IPS DF 4.7 (cell line): ENCODE data around the gene LAMA1.
"Not testable (repeated sequence)": the region's sequence is repeated elsewhere in the genome, so short reads cannot be mapped to it uniquely, and the experiment has no call there.

Source experiments
- DNase-seq: peaks from one replicate; pipeline ENCODE4 v3.0.0-alpha.2; 2013; ENCODE audit warnings: low spot score; ENCODE audit errors: extremely low read depth

LAMA1 gene

DNA sequence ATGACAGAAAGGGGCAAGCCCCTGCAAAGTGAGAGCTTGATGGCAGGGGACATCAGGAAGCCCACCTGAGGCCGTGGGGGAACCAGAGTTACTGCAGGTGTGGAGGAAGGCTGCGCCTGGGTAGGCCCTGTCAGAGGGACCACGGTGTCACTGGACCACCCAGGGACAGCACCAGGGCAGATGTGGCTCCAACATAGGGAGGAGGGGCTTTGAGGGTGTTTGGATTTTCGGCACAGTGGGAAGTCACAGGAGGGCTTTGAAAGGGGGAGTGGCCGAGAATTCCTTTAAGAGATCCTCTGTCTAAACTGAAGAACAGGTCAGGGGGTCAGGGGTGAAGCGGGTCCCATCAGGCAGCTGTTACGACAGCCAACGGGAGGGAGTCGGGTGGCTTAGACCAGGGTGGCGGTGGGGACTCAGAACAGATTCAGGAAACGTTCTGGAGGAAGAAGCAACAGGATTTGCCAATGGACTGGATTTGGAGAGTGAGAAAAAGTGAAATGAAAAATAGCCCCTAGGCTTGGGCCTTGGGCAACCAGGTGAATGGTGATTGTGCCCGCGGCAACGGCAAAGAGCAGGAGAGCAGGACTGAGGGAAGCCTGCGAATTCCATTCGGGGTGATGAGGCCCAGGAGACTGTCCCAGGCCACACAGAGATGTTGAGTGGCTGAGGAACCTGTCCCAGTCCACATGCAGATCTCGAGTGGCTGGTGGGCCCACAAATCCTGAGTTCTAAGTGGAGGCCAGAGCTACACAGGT, 166.1 kb downstream of the LAMA1 start:
- no peak for DNase-seq

DNA sequence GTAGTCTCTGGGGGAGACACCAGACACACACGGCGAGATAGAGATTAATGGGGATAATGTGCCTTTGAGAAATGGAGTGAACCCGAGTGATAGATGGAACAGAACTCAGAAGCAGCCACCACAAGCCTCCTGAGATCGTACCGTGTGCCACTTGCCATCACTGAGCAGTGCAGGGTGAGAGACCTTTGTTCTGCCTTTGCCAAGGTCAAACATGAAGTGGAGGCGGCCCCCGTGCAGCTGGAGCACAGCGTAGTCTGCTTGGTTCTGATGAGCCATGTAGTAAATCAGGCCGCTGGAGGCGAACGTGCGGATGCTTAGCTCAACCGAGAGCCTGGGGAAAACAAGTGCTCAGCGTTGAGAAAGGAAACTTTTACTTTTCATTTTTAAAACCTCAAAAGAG, 167.0 kb downstream of the LAMA1 start:
- no peak for DNase-seq

DNA sequence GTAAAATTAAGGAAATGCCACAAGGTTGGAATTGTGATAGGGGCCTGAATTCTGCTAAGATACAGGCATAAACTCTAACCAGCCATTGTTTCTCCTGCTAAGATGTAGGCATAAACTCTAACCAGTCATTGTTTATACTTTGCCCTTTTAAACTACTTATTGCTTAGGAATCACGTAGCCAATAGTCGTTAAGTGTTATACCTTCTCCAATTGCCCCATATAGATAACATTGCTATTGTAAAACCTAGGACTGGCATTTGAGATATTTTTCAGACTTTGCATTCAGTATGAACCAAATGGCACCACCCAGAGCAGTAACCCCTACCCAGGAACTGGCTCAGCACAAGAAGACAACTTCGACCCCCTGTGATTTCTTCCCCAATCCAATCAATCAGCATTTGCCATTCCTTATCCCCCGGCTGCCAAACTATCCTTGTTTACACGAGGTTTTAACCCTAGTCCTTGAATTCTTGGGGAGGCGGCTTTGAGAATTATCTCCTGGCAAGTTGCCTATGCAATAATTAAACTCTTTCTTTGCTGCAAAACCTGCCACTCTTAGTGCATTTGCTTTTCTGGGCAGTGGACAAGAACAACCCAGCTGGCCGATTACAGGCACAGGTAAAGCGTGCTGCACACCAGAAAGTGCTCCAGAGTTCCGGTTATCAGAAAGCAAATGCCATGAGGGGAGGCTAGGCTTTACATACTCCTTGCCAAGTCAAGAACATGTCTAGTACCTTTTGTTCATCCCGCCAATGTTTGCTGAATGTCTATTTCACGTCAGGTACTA, 167.6 kb downstream of the LAMA1 start:
- DNase-seq, result no peak

- no peak for DNase-seq
These were observed 169.1 kb downstream of the LAMA1 start for GRCh38 chr18:6948281-6949055.

DNA sequence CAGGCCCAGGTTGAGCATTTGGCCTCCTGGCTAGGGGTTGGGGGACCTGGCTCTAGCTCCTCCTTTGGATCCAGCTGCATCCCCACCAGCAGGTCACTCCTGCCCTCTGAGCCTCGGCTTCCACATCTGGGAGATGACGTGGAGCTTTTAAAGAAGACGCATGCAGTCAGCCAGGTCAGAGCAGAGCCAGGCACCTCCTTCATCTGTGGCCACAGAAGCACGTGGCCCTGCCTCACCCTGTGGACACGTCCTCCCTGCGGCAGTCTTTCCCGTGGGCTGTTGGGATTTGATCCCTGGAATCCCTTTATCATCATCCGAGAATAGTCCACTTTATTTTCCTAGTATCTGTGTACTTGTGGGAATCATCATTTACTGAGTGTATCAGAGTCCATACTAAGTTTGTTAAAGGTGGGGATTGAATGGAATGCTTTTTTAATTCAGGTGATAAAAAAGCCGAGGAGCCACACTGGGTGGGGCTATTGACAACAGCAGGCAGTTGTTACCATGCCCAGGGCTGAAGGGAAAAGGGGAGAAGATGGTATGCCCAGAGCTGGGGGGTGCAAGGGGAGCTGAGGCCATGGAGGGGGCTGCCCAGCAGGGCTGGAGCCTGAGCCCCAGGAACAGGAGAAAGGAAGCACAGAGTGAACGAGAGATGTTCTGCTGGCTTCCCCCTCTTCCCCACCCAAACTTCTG, 170.1 kb downstream of the LAMA1 start:
- no peak for DNase-seq

DNA sequence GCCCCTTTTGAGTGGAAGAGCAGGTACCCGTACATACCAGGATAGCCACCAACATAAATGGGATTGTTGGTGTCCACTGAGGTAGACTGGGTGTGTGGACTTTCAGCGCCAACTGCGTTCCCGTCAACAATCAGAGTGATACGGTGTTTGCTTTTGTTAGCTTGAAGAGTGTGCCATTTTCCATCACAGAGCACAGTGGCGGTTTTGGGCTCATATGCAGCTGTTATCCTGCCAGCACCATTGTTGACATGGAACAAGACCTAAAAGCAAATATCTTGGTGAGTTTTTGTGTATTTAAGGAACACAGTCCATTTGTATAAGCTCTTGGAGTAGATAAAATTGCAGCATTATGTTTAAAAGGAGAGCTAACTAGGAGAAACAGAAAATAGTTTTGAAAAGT, 174.5 kb downstream of the LAMA1 start:
- DNase-seq, result no peak

DNA sequence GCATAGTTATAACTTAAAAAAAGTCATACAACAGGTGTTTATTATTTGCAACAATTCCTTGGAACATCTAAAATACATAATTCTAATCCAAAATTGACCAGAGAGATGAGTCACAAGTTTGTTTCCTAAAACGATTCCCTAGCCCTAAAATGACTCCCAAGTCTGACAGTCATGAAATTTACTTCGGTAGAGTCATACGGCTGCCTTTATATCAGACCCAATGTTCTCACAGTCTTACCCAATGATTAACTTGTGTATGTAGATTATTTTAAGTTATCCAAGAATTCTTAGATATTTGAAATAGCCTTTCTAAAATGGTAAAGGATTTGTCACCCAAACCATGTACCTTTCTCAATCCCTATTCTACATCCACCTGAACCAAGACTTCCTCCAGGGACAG, 174.9 kb downstream of the LAMA1 start:
- DNase-seq, result no peak

DNA sequence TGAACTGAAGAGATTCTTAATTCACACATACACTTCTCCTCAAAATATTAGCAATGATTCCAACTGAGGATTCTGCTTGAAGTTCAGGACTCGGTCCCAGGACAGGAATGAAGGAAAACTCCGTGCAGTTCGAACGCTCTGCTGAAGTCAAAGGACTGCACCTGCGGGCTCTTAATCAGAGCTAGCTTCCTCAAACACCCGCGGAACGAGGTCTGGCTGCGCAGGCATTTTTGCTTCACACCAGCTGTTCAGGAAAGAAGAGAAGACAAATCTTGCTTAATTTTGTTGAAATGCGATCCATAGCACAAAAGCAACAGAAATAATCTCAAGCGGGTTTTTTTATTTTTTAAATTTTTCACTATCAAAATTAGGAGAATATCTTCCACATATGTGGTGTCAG, 175.6 kb downstream of the LAMA1 start:
- DNase-seq, result no peak

- DNase-seq, result no peak
These were observed 177.1 kb downstream of the LAMA1 start for GRCh38 chr18:6940451-6940850.

GRCh38 chr18:6939972-6940371, 177.6 kb downstream of the LAMA1 start:
- no peak for DNase-seq

DNA sequence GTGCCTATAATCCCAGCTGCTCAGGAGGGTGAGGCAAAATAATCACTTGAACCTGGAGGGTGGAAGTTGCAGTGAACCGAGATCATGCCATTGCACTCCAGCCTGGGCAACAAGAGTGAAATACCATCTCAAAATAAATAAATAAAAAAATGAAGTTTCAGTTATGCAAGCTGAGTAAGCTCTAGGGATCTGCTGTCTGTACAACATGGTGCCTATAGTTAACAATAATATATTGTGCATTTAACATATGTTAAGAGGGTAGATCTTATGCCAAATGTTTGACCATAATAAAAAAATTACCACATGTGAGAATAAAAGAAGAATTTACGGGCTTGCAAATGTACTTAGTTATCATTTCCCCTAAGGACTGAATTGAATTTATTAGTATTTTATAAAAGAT, 179.2 kb downstream of the LAMA1 start:
- not testable (repeated sequence) for DNase-seq

DNA sequence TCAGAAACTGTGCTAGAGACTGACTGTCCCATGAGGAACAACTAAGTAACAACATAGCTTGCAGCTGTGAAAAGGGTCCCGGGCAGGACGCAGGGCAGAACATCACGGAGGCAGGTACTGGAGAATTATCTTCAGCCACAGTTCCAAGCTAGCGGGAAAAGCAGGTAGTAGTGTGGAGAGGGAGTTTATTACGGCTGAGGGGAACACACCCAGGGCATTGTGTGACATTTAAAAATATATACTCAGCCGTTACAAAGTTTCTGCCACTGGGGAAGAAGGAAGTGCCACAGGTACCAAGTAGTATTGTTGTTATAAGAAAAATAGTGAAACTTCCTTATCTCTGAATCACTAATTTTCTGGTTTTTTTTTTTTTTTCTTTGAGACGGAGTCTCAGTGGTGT, 179.6 kb downstream of the LAMA1 start:
- no peak for DNase-seq

GRCh38 chr18:6934859-6935258, 182.7 kb downstream of the LAMA1 start:
- no peak for DNase-seq

DNA sequence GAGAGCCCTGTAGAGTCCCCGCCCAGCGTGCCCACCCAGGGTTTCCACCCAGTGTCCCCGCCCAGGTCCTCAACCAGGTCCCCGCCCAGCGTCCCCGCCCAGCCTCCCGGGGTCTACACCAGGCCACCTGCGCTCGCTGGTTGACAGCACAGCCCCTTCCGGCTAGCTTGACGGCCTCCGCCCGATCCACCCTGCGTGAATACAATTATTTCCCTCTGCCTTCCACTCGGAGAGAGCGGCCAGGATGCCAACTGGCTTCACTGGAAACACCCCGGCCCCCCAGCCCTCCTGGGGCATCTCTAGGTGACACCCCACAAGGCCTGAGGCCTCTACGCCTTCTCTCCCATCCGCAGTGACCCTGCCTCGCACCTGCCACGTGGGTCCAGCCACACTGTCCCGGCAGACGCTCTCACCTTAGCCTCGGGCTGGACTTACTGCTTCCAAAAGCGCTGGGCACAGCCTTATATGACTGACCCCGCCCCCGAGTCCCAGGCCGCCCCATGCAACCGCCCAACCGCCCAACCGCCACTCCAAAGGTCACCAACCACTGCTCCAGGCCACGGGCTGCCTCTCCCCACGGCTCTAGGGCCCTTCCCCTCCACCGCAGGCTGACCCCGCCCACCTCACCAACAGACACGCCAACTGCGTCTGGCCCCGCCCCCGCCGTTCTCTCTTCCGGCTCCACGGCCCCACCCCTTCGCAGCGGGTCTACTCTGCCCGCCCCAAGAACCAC, 188.1 kb downstream of the LAMA1 start:
- no peak for DNase-seq

DNA sequence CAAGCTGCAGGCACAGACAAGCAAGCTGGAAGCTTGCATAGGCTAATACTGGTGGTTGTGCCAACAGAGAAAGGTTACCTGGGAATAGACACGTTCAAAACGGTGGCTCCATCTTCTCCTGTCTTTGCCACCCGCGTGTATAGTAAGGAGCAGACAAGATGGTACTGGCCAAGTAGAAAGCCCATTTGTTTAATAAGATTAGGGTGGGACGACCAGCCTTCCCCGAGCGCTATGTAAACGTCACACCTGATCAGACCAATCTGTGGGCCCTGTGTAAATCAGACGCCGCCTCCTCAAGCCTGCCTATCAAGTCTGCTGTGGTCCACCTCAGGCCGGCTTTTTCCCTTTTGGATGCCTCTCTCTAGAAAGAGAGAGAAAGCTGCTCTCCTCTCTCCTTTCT, 189.2 kb downstream of the LAMA1 start:
- DNase-seq, result no peak

- DNase-seq, result no peak
These were observed 190.4 kb downstream of the LAMA1 start for GRCh38 chr18:6927153-6927552.

- DNase-seq, result no peak
These were observed 194.4 kb downstream of the LAMA1 start for GRCh38 chr18:6923220-6923619.

DNA sequence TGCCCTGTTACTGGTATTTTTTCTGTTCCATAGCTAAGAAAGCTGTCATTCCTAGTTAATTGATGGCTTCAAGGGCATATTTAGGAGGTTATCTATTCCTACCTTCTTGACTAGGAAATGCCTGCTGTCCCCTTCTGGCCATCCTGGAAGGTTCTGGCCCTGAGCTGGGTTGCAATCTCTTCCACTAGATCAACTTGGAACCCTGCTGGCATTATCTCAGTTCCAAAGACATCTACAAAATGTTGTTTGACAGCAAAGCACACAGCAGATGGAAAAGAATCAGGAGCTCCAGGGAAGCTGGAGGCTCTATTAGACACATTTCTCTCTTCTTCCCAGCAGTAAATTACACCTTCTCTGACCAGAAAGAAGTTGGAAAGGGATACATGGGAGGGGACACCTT, 196.0 kb downstream of the LAMA1 start:
- no peak for DNase-seq

DNA sequence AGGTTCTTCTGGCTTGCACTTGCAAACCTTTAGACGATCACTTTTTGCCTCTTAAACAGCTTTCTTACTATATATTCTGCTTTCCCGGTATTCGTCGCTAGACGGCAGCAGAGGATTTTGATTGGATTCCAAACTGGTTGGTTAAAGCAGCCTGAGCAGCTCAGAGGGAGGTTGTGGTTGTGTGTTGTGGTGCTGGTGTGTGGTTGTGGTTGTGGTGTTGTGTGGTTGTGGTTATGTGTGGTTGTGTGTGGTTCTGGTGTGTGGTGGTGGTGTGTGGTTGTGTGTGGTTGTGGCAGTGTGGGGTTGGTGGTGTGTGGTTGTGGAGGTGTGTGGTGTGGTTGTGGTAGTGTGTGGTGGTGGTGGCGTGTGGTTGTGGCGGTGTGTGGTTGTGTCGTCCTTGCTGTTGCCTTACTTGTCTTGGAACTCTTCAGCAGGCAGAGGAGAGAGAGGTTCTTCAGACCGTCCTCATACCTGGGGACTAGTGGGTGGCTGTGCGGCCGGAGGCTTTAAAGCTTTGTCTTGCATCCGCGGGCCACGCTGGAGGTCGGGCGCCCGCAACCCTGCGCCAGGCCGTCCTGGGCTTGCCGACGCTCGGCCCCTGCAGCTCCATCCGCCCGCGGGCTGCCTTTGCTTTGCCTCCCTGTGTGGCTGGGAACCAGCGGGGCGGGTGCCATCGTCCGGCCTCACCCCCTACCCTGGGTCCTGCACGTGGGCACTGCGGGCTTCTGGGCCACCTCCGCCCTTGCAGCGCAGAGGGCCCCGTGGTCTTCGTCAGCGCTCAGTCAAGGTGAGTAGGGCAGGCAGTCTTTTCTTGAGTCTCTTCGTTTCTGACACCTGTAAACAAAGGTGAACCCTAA, 197.3 kb downstream of the LAMA1 start:
- peak; percentile 75 for DNase-seq

GRCh38 chr18:6917072-6917471, 200.5 kb downstream of the LAMA1 start:
- no peak for DNase-seq
